Non-pigmented ciliary epithelial cell (primary cell): ENCODE data around the gene TMEM244.
"Not testable (repeated sequence)": the region's sequence is repeated elsewhere in the genome, so short reads cannot be mapped to it uniquely, and the experiment has no call there.

Experiments used
- DNase-seq: peaks from one replicate; pipeline ENCODE4 v3.0.0-alpha.2; 2010; ENCODE audit warnings: low read depth

TMEM244 gene

GRCh38 chr6:129807141-129807540 lies 54.0 kb downstream of the TMEM244 start:
- DNase-seq = not testable (repeated sequence)

- not testable (repeated sequence) for DNase-seq
These were observed 58.2 kb downstream of the TMEM244 start for GRCh38 chr6:129802920-129803319.

- DNase-seq = no peak
These were observed 59.2 kb downstream of the TMEM244 start for GRCh38 chr6:129801909-129802308.

DNA sequence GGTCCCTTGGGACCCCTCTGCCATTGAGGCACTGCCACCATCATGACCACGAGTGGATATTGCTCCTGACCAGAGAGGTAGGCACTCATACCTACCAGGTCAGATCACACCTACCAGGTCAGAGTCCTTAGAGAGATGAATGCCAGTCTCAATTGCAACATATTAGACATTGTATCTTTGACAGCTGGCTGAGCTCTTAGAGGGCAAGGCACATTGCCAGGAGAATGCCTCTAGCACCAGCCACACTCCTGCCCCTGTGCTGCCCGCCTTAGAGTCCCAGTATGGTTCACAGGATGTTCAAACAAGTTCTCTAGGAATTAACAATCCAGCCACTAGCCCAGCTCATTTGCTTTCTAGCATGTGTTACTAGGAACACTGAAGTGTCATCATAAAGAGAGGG lies 65.9 kb downstream of the TMEM244 start:
- no peak for DNase-seq

DNA sequence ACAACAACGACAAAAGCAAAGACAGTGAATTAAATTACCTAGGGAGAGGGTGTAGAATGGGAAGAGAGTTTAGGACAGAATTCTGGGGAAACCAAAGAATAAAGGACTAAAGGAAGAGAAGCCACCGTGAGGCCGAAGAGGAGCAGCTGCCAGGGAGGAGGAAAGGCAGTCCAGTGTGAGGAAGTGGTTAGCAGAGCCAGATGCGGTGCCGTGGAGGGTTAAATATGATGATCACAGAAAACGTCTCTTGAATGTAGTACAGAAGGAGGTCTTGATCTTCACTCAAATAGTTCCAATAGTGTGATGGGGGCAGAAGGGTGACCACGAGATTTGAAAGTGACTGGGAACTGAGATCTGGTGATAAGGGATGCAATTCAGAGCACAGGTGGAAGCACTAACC lies 67.7 kb downstream of the TMEM244 start:
- no peak for DNase-seq

- no peak for DNase-seq
These were observed 69.1 kb downstream of the TMEM244 start for GRCh38 chr6:129792049-129792448.

GRCh38 chr6:129790785-129791184 lies 70.3 kb downstream of the TMEM244 start:
- no peak for DNase-seq

DNA sequence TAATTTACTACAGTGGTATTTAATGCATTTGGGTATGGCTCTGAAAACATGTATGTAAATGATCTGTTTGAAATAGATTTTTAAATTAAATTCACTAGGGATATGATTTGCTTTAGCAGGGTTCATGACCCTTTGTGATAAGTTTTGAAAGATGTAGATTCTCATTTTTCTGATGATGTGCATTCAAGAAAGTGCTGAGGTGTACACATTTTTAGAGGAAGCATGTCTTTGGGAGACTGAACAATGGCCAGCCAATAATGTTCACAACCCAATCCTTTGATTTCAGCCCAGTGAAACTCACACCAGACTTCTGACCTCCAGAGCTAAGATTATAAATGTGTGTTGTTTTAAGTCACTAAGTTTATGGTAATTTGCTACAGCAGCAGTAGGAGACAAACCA lies 71.1 kb downstream of the TMEM244 start:
- no peak for DNase-seq

DNA sequence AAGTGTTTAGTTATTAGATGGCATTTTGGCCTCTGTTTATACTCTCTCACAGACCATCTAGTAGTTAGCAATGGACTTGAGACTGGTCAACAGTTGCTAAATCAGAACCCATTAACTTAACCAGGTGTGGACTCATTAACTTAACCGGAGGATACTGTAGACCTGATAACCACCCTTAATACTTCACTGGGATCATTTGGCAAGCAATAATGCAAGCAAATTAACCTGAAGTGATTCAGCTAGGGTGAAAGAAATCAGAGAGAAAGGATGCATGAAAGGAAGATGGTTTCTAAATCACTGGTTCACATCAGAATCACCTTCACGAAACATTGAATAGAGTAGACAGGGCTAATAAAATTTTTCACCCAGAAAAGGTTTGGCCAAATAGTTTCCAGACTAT lies 73.3 kb downstream of the TMEM244 start:
- no peak for DNase-seq

GRCh38 chr6:129786548-129786947 lies 74.6 kb downstream of the TMEM244 start:
- no peak for DNase-seq

DNA sequence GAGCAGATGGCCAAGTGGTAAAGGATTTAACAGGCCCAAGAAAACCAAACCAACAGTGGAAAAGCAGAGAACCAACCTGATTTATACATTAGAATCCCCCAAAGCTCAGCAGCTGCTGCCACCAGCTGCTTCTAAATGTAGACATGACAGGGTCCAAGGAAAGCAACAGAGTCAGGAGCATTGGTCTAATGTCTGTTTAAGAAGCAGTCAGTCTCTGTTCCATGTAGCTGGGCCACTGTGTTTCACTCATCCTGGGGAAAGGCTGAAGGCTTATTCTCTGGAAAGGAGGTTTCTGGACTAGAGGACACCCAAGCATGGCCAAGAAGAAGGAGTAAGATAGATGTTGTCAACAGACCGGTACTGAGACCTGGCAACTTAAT lies 75.4 kb downstream of the TMEM244 start:
- no peak for DNase-seq

- no peak for DNase-seq
These were observed 75.9 kb downstream of the TMEM244 start for GRCh38 chr6:129785047-129785755.
